HG02943 (cell line): ENCODE results near the gene CD2AP.
"Not testable (repeated sequence)": the region's sequence is repeated elsewhere in the genome, so short reads cannot be mapped to it uniquely, and the experiment has no call there.

Experiments used
- ATAC-seq: cut with Tn5 transposase; IDR thresholded peaks from one replicate; pipeline ENCODE4 v1.9.1; 2021; ENCODE audit warnings: mild to moderate bottlenecking, low read depth, moderate library complexity; ENCODE audit not compliant: unreplicated experiment

Gene CD2AP

DNA sequence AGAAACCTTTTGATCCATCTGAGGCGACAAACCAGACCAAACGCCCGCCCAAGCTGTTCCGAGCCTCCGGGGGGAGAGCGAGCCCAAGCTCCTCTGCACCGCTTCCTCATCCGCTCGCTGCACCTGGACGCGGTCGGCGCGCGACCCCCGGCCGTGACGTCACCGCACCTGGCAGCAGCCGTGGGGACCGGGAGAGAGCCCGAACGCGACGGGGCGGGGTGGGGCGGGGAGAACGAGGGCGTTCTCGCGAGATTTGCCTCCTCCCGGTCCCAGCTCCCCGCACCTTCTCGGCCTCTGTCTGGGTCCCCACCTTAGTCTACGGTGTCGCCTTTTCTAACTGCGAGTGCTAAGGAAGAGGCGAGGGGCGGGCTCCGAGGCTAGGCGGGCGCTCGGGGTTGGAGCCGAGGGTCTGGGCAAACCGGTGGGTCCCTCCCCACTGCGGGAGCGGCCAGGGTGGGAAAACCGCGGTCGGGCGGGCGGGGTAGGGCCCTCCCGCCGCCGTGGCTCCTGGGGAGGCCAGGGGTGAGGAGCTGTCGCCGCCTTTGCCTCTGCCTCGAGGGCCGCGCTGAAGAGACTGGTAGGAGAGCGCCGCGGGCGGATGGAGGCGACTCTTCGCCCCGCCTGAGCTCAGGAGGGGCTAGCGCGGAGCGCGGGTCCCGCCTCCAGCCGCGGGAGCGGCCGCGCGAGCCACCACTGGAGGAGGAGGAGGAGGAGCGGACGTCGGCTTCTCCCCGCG is at the start of gene CD2AP:
Gene CD2AP (plus strand): TSS at position 293 of the 736 bp plus-strand sequence. CDS start 456 bp downstream, outside the sequence.
- ATAC-seq: peak; percentile 80

- ATAC-seq: no peak
Observed at GRCh38 chr6:47428288-47428687, 49.3 kb upstream of the CD2AP start.

- no peak for ATAC-seq
Observed at GRCh38 chr6:47428746-47429664, 48.6 kb upstream of the CD2AP start.

- ATAC-seq: no peak
Observed at GRCh38 chr6:47434372-47435253, 43.0 kb upstream of the CD2AP start.

- no peak for ATAC-seq
Observed at GRCh38 chr6:47435254-47435612, 42.4 kb upstream of the CD2AP start.

DNA sequence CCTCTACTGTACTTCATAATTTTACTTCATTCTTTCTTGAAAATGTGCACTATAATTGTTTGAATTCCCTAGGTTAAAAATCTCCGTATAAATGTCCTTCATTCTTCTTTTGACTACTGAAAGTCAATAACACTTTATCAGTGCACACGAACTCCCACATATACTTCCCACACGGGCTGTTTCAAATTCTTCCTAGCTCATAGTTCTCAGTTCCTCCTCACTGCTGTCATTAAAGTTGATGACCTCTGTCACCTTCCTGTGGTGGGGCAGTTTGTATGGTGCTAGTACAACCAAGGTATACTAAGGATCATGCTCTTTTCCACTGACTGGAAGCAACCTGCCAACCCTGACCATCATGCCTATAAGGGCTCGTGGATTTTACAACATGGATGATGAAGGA is 40.0 kb upstream of the CD2AP start:
- peak; percentile 61 for ATAC-seq

- peak; percentile 71 for ATAC-seq
Observed at GRCh38 chr6:47438481-47439347, 38.9 kb upstream of the CD2AP start.

DNA sequence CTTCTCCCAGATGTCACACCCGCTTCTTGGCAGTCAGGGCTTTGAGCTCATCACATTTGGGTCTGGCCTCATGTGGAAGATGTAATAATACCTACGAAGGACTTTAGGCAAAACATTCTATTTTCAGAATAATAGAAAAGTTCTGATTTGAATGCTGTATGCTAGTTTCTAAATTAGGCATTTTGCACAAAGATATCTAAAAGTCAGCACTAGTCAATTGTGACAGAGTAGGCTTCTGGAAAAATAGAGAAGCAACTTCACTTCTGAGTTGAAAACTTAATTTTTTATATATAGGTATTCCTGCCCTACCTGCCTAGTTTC is 38.3 kb upstream of the CD2AP start:
- ATAC-seq: no peak

DNA sequence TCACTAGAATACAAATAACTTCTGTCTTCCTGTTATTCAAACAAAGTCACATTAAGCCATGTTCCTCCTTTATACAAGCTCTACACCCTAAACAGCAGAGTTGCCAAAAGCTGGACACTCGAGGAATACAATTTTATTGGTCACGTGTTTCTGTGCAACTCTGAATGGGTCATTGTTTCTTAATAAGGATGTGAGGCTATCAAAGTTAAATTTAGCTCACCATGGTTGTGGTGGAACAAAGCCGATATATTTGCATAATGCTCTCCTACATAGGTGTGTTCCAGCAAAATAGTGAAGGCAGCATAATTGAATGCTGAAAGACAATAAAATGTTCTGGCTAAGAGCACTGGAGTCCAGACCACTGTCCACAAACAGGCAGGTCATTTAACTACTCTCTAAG is 36.9 kb upstream of the CD2AP start:
- peak; percentile 54 for ATAC-seq

DNA sequence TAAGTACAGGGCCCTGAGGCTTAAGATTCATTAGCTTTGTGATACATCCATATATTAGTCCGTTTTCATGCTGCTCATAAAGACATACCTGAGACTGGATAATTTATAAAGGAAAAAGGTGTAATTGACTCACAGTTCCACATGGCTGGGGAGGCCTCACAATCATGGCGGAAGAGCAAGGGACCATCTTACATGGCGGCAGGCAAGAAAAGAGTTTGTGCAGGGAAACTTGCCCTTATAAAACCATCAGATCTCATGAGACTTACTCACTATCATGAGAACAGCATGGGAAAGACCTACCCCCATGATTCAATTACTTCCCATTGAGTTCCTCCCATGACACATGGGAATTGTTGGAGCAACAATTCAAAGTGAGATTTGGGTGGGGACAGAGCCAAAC is 32.6 kb upstream of the CD2AP start:
- ATAC-seq: not testable (repeated sequence)

- no peak for ATAC-seq
Observed at GRCh38 chr6:47446669-47447330, 30.8 kb upstream of the CD2AP start.

DNA sequence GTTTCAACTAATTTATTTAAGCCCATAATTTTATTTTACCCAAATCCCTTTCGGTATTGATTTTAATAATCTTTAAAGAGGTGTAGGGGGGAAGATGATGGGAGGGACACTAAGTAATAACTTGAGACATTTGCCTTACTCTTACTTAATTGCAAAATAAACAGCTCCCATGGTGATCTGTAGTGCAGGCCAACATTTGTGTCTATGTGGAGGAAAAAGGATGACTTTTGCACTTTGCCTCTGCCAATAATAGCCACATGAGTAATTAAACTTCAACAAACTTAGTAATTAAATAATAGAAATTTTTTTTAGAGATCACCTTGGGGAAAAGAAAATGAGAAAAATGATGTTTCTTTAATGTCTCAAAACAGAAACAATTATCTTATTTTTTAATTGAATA is 29.9 kb upstream of the CD2AP start:
- ATAC-seq: no peak

DNA sequence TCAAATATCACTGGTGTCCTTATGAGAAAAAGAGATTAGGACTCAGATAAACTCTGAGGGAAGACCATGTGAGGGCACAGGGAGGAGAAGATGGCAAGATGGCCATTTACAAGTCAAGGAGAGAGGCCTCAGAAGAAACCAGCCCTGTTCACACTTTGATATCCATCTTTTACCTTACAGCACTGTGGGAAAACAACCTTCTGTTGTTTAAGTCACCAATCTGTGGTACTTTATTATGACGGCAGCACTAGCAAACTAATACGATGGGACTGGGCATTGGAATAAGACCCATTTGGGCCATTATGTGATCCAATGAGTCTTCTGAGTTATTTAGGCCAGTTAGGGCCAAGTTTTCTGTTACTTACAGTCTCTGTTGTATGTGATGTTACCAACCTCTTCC is 26.4 kb upstream of the CD2AP start:
- no peak for ATAC-seq

DNA sequence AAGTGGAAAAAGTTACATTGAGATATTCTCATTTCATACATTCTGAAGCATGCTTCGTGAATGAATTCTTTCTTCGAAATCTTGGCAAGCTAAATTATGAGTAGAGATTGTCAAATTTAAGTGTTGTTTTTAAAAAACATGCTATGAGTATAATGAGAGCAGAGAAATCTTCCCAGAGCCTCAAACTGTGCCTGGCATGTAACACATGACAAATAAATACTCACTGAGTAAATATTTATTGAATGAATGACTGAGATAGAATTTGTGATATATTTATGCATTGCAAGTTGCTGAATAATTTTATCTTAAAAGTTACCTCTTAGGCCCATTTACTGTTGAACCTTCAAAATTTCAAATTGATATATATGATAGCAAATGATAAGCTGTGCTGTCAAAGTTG is 24.7 kb upstream of the CD2AP start:
- no peak for ATAC-seq

- ATAC-seq: no peak
Observed at GRCh38 chr6:47453372-47453936, 24.1 kb upstream of the CD2AP start.

DNA sequence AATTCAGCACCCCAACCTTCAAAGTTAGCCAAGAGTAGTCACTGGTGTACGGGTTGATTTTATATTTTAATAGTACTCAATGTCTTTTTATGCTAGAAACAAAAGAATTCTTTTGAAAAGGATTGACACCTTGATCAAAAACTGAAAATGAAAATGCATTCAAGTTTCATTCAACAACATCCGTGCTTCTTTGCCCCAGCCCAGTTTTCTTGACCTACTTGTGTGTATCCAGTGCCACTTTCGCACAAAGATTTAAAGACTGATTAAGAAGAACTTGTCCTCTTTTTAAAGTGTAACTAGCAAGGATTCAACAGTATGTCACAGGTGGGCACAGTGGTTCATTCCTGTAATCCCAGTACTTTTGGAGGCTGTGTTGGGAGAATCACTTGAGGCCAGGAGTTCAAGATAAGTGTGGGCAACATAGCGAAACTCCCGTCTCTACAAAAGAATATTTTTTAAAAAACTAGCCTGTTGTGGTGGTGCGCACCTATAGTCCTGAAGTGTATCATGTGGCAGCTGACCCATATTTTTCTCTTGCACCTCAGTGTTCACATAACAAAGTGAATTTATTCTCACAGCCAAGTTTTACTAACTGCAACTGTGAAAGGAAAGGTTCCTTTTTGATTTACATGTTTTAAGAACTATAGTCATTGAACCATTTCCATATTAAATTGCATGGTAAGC is 22.7 kb upstream of the CD2AP start:
- no peak for ATAC-seq

DNA sequence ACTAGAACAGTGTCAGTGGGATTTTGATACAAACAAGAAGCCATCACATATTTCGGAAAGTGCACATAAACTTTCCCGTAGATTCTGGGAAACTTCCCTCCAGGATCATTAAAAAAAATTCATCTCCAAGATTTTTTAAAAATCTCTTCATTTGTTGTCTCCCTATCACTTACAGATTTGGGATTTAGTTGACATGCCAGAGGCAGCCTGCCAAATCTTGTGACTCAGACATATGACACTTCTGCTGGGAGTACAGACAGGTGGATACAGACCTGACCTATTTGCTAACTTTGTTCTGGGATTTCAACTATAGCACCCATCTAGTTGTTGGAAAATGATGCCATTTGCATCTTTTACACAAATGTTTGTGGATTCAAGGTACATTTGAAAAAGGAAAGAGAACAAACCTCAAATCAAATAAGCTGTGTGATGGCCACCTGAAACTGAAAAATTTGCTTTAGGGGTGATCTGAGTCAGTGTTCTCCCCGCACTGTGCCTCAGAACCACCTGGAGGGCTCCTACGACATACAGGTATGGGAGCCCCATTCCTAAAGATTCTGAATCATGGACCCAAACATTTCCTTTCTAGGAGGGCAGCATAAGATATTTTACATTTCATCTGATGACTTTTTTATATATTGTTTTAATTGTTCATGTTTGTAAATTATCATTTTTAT is 21.9 kb upstream of the CD2AP start:
- peak; percentile 62 for ATAC-seq

- no peak for ATAC-seq
Observed at GRCh38 chr6:47456536-47456975, 21.0 kb upstream of the CD2AP start.
